Activated T-helper 1 cell treated with anti-CD3 and anti-CD28 coated beads, Interleukin-12 subunit alpha, Interleukin-12 subunit beta, Interleukin-2, Interleukin-4 antibody, amounts not matched to agents 30 ng/mL and 10 ng/mL and 1 ng/mL, durations not matched to agents 14 hours and 24 hours and 36 hours (primary cell): ENCODE data around the gene ELF5. TPM values are rescaled to one million over a fixed set of nuclear protein-coding genes. Genes with fewer than 3 reads are reported as not detected.

Experiments
- DNase-seq: peaks from one replicate; pipeline ENCODE4 v3.0.0; 2021; ENCODE audit warnings: low spot score
- H3K27ac Mint-ChIP-seq: one replicate; pipeline ENCODE4 v1.8.0; 2021; ENCODE audit warnings: mild to moderate bottlenecking, mixed read lengths
- H3K27me3 Mint-ChIP-seq: one replicate; pipeline ENCODE4 v1.8.0; 2022; ENCODE audit warnings: mild to moderate bottlenecking, moderate library complexity, mixed read lengths; ENCODE audit not compliant: insufficient read depth
- H3K36me3 Mint-ChIP-seq: one replicate; pipeline ENCODE4 v1.8.0; 2021; ENCODE audit warnings: low read depth, mixed read lengths
- H3K4me1 Mint-ChIP-seq: one replicate; pipeline ENCODE4 v1.8.0; 2021; ENCODE audit warnings: low read depth, mixed read lengths
- H3K4me3 Mint-ChIP-seq: one replicate; pipeline ENCODE4 v1.8.0; 2021; ENCODE audit warnings: mild to moderate bottlenecking, moderate library complexity, mixed read lengths
- H3K9me3 Mint-ChIP-seq: one replicate; pipeline ENCODE4 v1.8.0; 2021; ENCODE audit warnings: mixed read lengths
- intact Hi-C: fragments of 100-400 bp; cut with micrococcal nuclease; formaldehyde crosslinking; loops from one replicate; pipeline ENCODE4 v1.15.1; 2024
- total RNA-seq: library from RNA; stranded (reverse); gene quantifications from 2 replicates; pipeline ENCODE4 v1.2.3, GENCODE V29; 2022

ELF5 gene
- not detected in 2 replicates for total RNA-seq

DNA sequence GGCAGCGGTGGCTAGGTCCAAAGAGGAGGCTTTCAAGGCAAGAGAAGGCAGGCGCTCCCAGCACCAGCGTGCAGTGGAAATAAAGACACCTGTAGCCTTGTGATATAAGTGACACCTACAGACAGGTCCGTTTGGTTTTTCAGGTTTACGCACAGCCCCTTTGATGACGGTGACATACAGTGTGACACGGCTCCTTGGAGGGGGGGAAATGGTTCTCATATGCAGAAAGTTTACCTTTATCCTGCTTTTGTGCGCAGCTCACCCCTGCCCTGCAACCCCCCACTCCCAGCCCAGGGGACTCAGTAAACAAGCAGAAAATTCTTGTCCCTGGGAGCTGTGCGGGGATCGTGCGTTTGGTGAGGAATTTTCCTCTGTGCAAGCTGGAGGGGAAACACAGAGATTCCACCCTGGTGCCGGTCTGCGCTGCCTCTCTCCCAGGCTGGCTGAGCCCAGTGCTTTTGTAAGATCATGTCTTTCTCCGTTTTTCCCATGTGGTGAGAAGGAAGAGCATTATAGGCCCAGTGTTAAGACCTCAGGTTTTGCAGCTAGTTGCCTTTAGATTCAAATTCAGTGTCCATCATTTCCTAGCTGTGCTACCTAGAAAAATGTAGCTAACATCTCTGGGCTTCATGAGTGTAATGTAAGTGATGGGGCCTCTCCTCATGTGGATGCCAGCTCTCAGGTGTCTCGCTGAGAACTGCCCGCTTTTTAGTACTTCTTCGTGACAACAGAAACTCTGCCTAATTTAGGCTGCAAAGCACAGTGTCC lies at the start of gene ELF5:
Gene ELF5, minus strand, starts transcription at position 113 of the 768 bp plus-strand sequence. CDS start 8,045 bp downstream, outside the sequence.
- intact Hi-C loops, result loop anchor here (2.0 kb wide), 2 partner anchors 377 to 879 kb away; no protein-coding TSS in a partner anchor
- no peaks in the 10 kb centered on the region for H3K36me3 Mint-ChIP-seq
- DNase-seq, result no peak
- H3K27ac Mint-ChIP-seq, result no peak within 1 kb of the TSS
- H3K4me1 Mint-ChIP-seq, result no peaks in the 10 kb centered on the region
- H3K4me3 Mint-ChIP-seq, result no peak within 1 kb of the TSS
- H3K9me3 Mint-ChIP-seq, result no peaks in the 10 kb centered on the region
- peaks cover 3% of the 10 kb centered on the region for H3K27me3 Mint-ChIP-seq

DNA sequence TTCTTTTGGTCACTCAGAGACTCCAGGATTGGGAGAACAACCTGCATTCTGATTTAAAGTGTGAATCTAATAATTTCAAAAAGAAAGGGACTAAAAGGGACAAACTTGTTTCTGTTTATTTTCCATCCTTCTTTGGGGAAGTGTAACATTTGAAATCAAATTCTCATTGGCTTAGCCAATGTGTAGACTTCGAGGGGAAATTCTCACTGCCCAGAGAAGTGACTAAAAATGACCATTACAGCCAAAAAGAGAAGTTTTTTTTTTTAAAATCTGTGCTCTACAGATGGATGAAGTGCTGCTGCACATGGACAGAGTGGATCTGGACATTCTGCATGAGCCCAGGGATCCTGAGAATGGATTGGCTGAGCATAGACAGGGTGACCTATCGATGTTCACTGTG lies 49.4 kb upstream of the ELF5 start:
- intact Hi-C loops, result no loop called here
- DNase-seq, result no peak
- Mint-ChIP-seq H3K4me1 (no peaks in the 10 kb centered on the region), H3K9me3 (no peaks in the 10 kb centered on the region), H3K27me3 (peaks cover 25% of the 10 kb centered on the region), H3K36me3 (no peaks in the 10 kb centered on the region), H3K4me3 (no peak overlapping the region), H3K27ac (no peak overlapping the region)

- Mint-ChIP-seq H3K36me3 (no peaks in the 10 kb centered on the region), H3K27ac (no peak overlapping the region), H3K4me1 (no peaks in the 10 kb centered on the region), H3K27me3 (peaks cover 21% of the 10 kb centered on the region), H3K9me3 (no peaks in the 10 kb centered on the region), H3K4me3 (no peak overlapping the region)
- intact Hi-C loops, result no loop called here
- no peak for DNase-seq
These were observed 46.9 kb upstream of the ELF5 start for GRCh38 chr11:34560511-34560910.

- Mint-ChIP-seq H3K27ac (no peak overlapping the region), H3K36me3 (no peaks in the 10 kb centered on the region), H3K9me3 (no peaks in the 10 kb centered on the region), H3K4me1 (no peaks in the 10 kb centered on the region), H3K4me3 (no peak overlapping the region), H3K27me3 (peaks cover 16% of the 10 kb centered on the region)
- intact Hi-C loops, result no loop called here
- no peak for DNase-seq
These were observed 45.1 kb upstream of the ELF5 start for GRCh38 chr11:34558673-34559072.

GRCh38 chr11:34558211-34558610 lies 44.6 kb upstream of the ELF5 start:
- no peaks in the 10 kb centered on the region for H3K9me3 Mint-ChIP-seq
- intact Hi-C loops, result no loop called here
- H3K4me1 Mint-ChIP-seq, result no peaks in the 10 kb centered on the region
- DNase-seq, result no peak
- no peaks in the 10 kb centered on the region for H3K36me3 Mint-ChIP-seq
- peaks cover 16% of the 10 kb centered on the region for H3K27me3 Mint-ChIP-seq
- no peak overlapping the region for H3K27ac Mint-ChIP-seq
- H3K4me3 Mint-ChIP-seq, result no peak overlapping the region

- no peaks in the 10 kb centered on the region for H3K9me3 Mint-ChIP-seq
- H3K36me3 Mint-ChIP-seq, result no peaks in the 10 kb centered on the region
- no peaks in the 10 kb centered on the region for H3K4me1 Mint-ChIP-seq
- H3K27me3 Mint-ChIP-seq, result peaks cover 14% of the 10 kb centered on the region
- no peak overlapping the region for H3K27ac Mint-ChIP-seq
- no peak overlapping the region for H3K4me3 Mint-ChIP-seq
- intact Hi-C loops, result no loop called here
- DNase-seq, result no peak
These were observed 38.7 kb upstream of the ELF5 start for GRCh38 chr11:34552270-34552669.

DNA sequence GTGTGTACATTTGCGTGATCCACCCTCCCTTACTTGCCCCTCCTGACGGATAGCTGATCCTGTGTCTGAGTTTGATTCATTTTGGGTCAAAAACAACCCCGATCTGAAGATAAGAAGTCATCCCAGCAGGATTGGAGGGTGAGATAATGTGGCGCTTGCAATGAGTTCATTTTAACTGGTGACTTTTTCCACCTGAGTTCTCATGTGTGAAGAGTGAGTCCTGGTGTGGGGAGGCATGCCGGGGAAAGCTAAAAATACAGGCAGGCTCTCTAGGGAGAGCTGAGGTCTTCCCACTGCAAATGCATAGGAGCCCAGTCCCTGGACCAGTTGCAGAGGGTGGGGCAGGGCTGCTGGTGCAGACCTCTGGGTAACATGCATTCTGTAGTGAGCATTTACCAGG lies 35.7 kb upstream of the ELF5 start:
- Mint-ChIP-seq H3K27me3 (peaks cover 18% of the 10 kb centered on the region), H3K4me3 (no peak overlapping the region), H3K9me3 (no peaks in the 10 kb centered on the region), H3K4me1 (no peaks in the 10 kb centered on the region), H3K27ac (no peak overlapping the region), H3K36me3 (no peaks in the 10 kb centered on the region)
- no peak for DNase-seq
- intact Hi-C loops, result no loop called here

DNA sequence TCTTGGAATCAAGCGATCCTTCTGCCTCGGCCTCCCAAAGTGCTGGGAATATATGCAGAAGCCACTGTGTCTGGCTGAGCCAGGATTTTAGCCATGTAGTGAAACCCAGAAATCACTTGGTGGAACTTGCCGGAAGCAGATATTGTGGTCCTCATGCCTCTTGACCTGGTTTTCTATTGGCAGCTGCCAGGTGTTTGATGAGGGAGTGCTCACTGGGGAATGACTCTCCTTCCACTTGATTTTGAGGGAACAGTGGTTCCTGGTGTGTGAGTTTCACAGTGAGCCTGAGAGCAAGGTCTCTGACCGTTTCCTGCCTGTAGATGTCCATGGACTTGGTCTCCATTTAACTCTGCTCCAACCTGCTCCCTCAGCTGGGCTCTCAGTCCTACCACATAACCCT lies 34.7 kb upstream of the ELF5 start:
- Mint-ChIP-seq H3K36me3 (no peaks in the 10 kb centered on the region), H3K4me1 (no peaks in the 10 kb centered on the region), H3K27ac (no peak overlapping the region), H3K9me3 (no peaks in the 10 kb centered on the region), H3K27me3 (peaks cover 21% of the 10 kb centered on the region), H3K4me3 (no peak overlapping the region)
- intact Hi-C loops, result no loop called here
- DNase-seq, result no peak

DNA sequence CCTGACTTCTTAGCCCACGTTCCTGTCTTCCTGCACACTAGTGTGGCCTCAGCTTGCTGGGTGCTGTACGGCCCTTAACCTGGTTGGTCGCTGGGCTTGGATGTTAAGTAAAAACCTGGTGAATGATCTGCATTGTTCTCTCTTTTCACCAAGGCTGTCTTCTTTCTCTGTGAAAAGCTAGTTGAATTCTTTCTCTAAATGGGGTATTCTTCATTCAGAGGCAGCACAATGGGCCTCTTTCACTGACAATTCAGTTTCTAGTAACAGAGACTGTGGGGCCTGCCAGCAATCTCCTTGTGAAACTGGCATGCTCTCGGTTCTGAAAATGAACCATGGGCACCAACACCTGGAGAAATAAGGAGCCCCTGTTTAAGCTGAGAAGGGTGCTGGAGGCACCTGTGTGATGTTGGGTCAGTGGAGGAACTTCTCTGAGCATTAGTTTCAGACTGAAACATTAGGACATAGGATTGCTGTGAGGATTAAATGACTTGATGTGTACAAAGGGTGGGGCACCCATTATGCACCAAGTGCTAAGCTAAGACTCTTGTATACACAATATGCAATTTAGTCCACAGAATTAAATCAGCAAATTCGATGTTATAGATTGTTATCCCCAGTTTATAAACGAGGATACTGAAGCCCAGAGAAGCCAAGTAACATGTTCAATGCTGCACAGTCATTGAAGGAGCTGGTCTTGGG lies 33.1 kb upstream of the ELF5 start:
- Mint-ChIP-seq H3K9me3 (no peaks in the 10 kb centered on the region), H3K27ac (no peak overlapping the region), H3K4me3 (no peak overlapping the region), H3K36me3 (no peaks in the 10 kb centered on the region), H3K4me1 (no peaks in the 10 kb centered on the region), H3K27me3 (peaks cover 22% of the 10 kb centered on the region)
- intact Hi-C loops, result no loop called here
- no peak for DNase-seq

DNA sequence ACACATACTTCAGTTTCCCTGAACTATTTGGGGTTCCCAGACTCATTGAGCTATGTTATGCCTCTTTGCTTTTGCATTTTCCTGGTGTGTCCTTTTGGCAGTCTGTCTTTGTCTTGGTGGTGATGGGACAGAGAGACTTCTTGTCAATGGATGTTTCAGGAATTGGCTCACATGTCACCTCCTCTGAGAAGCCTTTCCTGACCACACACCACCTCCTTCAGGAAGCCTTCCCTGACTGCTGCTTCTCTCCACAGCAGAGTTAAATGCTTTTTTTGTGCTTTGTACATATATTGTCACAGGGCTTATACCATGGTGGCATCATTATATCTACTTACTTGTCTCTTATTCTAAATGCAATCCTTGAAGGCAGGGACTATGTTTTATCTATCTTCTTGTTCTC lies 28.5 kb upstream of the ELF5 start:
- Mint-ChIP-seq H3K27ac (no peak overlapping the region), H3K9me3 (no peaks in the 10 kb centered on the region), H3K4me1 (no peaks in the 10 kb centered on the region), H3K27me3 (peaks cover 23% of the 10 kb centered on the region), H3K4me3 (no peak overlapping the region), H3K36me3 (no peaks in the 10 kb centered on the region)
- intact Hi-C loops, result no loop called here
- no peak for DNase-seq

GRCh38 chr11:34540870-34541269 lies 27.3 kb upstream of the ELF5 start:
- intact Hi-C loops, result no loop called here
- Mint-ChIP-seq H3K36me3 (no peaks in the 10 kb centered on the region), H3K4me1 (no peaks in the 10 kb centered on the region), H3K4me3 (no peak overlapping the region), H3K9me3 (no peaks in the 10 kb centered on the region), H3K27me3 (peaks cover 23% of the 10 kb centered on the region), H3K27ac (no peak overlapping the region)
- no peak for DNase-seq

DNA sequence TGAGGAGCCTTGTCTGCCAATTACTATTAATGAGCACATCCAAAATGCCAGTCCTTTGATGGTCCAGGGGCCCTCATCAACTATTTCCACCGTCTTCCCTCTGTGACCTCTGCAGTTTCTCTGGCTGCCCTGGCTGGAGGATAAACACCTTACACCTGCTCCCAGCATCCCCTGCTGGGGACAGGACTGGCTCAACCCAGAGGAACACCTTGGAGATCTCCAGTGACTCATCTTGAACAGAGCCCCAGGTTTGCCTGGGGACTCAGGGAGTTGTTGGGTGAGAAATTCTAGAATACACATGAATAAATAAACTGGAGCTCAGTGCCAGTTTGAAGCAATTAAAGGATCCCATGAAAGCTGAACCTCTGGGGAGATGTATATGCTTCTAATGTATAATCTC lies 24.0 kb upstream of the ELF5 start:
- Mint-ChIP-seq H3K27me3 (peaks cover 11% of the 10 kb centered on the region), H3K36me3 (no peaks in the 10 kb centered on the region), H3K27ac (no peak overlapping the region), H3K4me3 (no peak overlapping the region), H3K4me1 (no peaks in the 10 kb centered on the region), H3K9me3 (no peaks in the 10 kb centered on the region)
- no peak for DNase-seq
- intact Hi-C loops, result no loop called here

- no peak overlapping the region for H3K4me3 Mint-ChIP-seq
- H3K27ac Mint-ChIP-seq, result no peak overlapping the region
- intact Hi-C loops, result no loop called here
- no peaks in the 10 kb centered on the region for H3K36me3 Mint-ChIP-seq
- no peak for DNase-seq
- H3K9me3 Mint-ChIP-seq, result no peaks in the 10 kb centered on the region
- no peaks in the 10 kb centered on the region for H3K4me1 Mint-ChIP-seq
- peaks cover 6% of the 10 kb centered on the region for H3K27me3 Mint-ChIP-seq
These were observed 22.5 kb upstream of the ELF5 start for GRCh38 chr11:34536056-34536455.
